Bone marrow (tissue), 2 donors: Measurements from ENCODE around the gene SPINT2.

ENCODE experiments used
- DNase-seq, 2 donors: peaks; one replicate each; lab custom pipeline; 2025; lab: John Stamatoyannopoulos, UW

Gene SPINT2

GRCh38 chr19:38294090-38294489 is 29.7 kb downstream of the SPINT2 start:
- DNase-seq = no peak

GRCh38 chr19:38298821-38299680 is 34.7 kb downstream of the SPINT2 start:
- DNase-seq = no peak

- no peak for DNase-seq
These were observed 39.4 kb downstream of the SPINT2 start, which contains the start of gene C19orf33 for GRCh38 chr19:38303517-38304351. Gene C19orf33 (plus strand): TSS chr19:38304251. CDS start chr19:38304262, 11 bp downstream.

GRCh38 chr19:38304352-38304865 is 40.0 kb downstream of the SPINT2 start:
- DNase-seq = no peak

- no peak for DNase-seq
These were observed 40.6 kb downstream of the SPINT2 start for GRCh38 chr19:38304866-38305429.

- no peak for DNase-seq
These were observed 41.9 kb downstream of the SPINT2 start for GRCh38 chr19:38306236-38306635.

- no peak for DNase-seq
These were observed 42.7 kb downstream of the SPINT2 start for GRCh38 chr19:38307076-38307475.

GRCh38 chr19:38307597-38307996 is 43.2 kb downstream of the SPINT2 start:
- DNase-seq = no peak

GRCh38 chr19:38308006-38308766 is 43.8 kb downstream of the SPINT2 start:
- DNase-seq = no peak

GRCh38 chr19:38308926-38309614 is 44.7 kb downstream of the SPINT2 start:
- DNase-seq = no peak

- DNase-seq = no peak
These were observed 45.4 kb downstream of the SPINT2 start for GRCh38 chr19:38309615-38310278.

GRCh38 chr19:38310279-38310670 is 45.9 kb downstream of the SPINT2 start:
- no peak for DNase-seq

- DNase-seq = no peak
These were observed 46.6 kb downstream of the SPINT2 start for GRCh38 chr19:38310986-38311385.

- DNase-seq = peak; percentile 83 to 92
These were observed 51.5 kb downstream of the SPINT2 start, which contains the start of gene YIF1B for GRCh38 chr19:38315657-38316476. Gene YIF1B (minus strand): TSS chr19:38315947. CDS start chr19:38315917, 30 bp downstream.

- DNase-seq = no peak
These were observed 52.2 kb downstream of the SPINT2 start for GRCh38 chr19:38316477-38317067.

GRCh38 chr19:38317104-38317612 is 52.8 kb downstream of the SPINT2 start:
- peak; percentile 10 to 85 for DNase-seq

- no peak for DNase-seq
These were observed 54.3 kb downstream of the SPINT2 start for GRCh38 chr19:38318660-38319059.

GRCh38 chr19:38319421-38320258 is 55.3 kb downstream of the SPINT2 start, which contains the start of gene KCNK6:
Gene KCNK6 (plus strand): TSS chr19:38319845. CDS start chr19:38319951, 106 bp downstream.
- peak in 1 of 2 donors; percentile 28 for DNase-seq
